H1 (cell line): ENCODE data around the gene GPC3. TPM values are rescaled to one million over a fixed set of nuclear protein-coding genes. Genes with fewer than 3 reads are reported as not detected.

Experiments used
- GTF2F1 ChIP-seq: IDR thresholded peaks from 2 replicates; pipeline ENCODE4 v1.6.1; 2012; ENCODE audit warnings: low read depth, low read length, improper control_type of control experiment, borderline replicate concordance
- MAFK ChIP-seq: IDR thresholded peaks from 2 replicates; pipeline ENCODE4 v1.6.1; 2012; ENCODE audit warnings: low read depth, mild to moderate bottlenecking, improper control_type of control experiment, low read length
- polyA plus RNA-seq, 7 experiments: library from polyadenylated mRNA; depleted of rRNA in 3 of 7; stranded (reverse) in 5 of 7; unstranded in 2 of 7; fragments of >200 nt in 5 of 7; fragments of 200-250 nt in 2 of 7; gene quantifications; 1 replicate in 5 of 7; 2 replicates in 1 of 7; 4 replicates in 1 of 7; pipeline versions ENCODE4 v1.2.1 to v1.2.3, GENCODE V29; 2011 to 2013; ENCODE audit warnings: missing spikeins in 2 of 7, mixed read lengths in 2 of 7
- total RNA-seq: library from RNA; stranded (reverse); fragmentation: NEBNext Ultra II Directional; extraction: Animal tissue kit (Norgen Biotek cat#: 25700); gene quantifications from 2 replicates; pipeline ENCODE4 v1.2.1, GENCODE V29; 2021
- TF ChIP-seq, protein P1 (sequence below): IDR thresholded peaks from 2 replicates; pipeline ENCODE4 v1.6.1; 2011; ENCODE audit warnings: low read depth, mild to moderate bottlenecking, low read length; ENCODE audit not compliant: insufficient read depth

The GPC3 gene
- total and polyA plus RNA-seq, 2 of the 8 experiments (the other 6 are each of a cell fraction or from before 2014, with no cell fraction given), result 64.8 to 71.9 TPM

DNA sequence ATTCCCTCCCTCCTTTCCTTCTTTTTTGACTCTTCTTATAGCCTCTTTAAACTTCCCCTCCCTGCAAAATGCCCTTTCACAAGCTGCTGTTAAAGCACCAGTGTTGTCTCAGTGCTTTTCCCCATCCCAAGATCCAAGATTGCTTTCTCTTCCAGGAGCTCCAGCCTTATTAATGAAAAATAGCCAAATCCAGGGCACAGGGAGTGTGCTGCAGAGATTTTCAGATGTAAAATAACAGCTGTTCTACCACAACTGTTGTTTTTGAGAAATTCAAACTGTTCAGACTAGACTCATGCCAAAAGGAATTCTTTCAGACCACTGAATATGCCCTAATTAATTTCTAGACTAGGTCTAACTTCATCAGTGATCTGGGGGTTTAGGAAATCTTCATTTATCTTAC is 47.0 kb upstream of the GPC3 start (continued):
- no peak for TF ChIP-seq MAFK
- no peak for TF ChIP-seq GTF2F1
- TF ChIP-seq, protein P1, sequence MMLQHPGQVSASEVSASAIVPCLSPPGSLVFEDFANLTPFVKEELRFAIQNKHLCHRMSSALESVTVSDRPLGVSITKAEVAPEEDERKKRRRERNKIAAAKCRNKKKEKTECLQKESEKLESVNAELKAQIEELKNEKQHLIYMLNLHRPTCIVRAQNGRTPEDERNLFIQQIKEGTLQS, result no peak
